ENCODE measurements around the gene C8A. TPM values are rescaled to one million over a fixed set of nuclear protein-coding genes. Genes with fewer than 3 reads are reported as not detected.

C8A gene
- total RNA-seq, 1 donor from 2014 or later, result not detected

DNA sequence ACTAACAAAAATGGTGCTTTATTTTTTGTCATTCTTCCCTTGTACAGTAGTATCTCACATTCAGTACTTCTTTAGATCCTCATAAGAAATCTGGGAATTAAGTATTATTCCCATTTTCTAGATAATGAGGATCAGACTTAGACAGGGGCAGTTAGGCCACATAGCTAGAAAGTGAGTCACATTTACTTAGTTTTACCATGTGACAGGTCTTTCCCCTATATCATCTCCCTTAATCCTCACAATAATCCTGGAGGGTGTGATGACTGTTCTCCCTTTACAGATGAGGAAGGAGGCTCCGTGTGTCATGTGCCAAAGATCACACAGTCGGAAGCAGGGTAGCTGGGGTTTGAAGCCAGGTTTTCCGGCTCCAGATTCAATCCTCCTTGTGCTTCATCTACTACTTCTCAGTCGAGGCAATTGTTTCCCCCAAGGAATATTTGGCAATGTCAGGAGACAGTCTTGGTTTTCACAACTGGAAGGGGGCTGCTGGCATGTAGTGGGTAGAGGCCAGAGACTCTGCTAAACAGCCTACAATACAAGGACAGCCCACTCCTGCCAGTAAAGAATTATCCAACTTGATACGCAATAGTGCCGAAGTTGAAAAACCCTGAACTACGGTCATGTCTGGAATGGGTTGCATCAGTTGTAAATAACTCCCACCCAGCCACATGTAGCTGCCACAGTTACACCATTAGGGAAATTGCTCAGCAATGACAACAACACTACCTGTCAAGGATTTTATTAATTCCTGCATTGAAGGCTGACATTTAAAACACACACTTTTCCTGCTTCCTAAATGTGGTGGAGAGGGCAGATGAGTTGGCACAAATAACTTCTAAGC is 56.7 kb downstream of the C8A start:
- Mint-ChIP-seq H3K4me3 (ENCODE audit: unreplicated experiment) (no peak overlapping the region), H3K27me3 (ENCODE audit: unreplicated experiment) (peaks cover 12% of the 10 kb centered on the region), H3K9me3 (ENCODE audit: unreplicated experiment) (no peaks in the 10 kb centered on the region), H3K4me1 (ENCODE audit: unreplicated experiment) (peaks cover 2% of the 10 kb centered on the region), H3K27ac (ENCODE audit: unreplicated experiment) (no peak overlapping the region), H3K36me3 (ENCODE audit: unreplicated experiment) (no peaks in the 10 kb centered on the region)
- TF ChIP-seq, protein P1, sequence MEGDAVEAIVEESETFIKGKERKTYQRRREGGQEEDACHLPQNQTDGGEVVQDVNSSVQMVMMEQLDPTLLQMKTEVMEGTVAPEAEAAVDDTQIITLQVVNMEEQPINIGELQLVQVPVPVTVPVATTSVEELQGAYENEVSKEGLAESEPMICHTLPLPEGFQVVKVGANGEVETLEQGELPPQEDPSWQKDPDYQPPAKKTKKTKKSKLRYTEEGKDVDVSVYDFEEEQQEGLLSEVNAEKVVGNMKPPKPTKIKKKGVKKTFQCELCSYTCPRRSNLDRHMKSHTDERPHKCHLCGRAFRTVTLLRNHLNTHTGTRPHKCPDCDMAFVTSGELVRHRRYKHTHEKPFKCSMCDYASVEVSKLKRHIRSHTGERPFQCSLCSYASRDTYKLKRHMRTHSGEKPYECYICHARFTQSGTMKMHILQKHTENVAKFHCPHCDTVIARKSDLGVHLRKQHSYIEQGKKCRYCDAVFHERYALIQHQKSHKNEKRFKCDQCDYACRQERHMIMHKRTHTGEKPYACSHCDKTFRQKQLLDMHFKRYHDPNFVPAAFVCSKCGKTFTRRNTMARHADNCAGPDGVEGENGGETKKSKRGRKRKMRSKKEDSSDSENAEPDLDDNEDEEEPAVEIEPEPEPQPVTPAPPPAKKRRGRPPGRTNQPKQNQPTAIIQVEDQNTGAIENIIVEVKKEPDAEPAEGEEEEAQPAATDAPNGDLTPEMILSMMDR (IDR thresholded peaks at IDR 0.05), result no peak
- no peak for DNase-seq (ENCODE audit: extremely low spot score, unreplicated experiment)

DNA sequence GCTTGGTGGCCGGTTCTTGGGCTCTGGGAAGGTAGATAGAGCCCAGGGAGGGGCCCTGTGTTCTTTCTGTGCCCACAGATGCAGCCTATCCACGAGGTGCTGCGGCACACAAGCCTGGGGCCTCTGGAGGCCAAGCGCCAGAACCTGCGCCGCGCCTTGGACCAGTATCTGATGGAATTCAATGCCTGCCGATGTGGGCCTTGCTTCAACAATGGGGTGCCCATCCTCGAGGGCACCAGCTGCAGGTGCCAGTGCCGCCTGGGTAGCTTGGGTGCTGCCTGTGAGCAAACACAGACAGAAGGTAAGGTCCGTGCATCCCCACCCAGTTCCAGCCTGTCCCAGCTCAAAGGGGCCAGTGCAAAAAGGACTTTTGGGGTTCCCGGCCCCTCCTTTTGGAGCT is 57.7 kb downstream of the C8A start:
- no peaks in the 10 kb centered on the region for H3K9me3 Mint-ChIP-seq (ENCODE audit: unreplicated experiment)
- DNase-seq (ENCODE audit: extremely low spot score, unreplicated experiment), result no peak

DNA sequence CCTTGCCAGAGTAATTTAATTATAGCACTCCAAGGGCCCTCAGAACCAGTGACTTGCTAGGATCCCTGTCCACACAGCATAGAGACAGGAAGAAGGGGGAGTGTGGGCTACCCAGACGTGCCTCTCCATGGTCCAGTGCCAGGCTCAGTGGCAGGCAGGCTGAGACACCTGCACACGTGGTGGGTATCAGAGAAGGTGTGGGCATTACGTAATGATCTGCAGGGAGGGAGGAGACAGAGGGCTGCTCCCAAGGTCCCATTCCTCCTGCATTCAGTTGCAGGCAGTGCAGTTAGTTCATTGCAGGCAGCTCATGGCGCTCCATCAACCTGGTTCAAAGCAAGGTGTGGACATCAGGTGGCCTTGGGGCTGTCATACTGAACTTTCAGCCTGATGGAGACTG is 61.4 kb downstream of the C8A start:
- no peak overlapping the region for H3K27ac Mint-ChIP-seq (ENCODE audit: unreplicated experiment)
- no peaks in the 10 kb centered on the region for H3K9me3 Mint-ChIP-seq (ENCODE audit: unreplicated experiment)
- H3K4me3 Mint-ChIP-seq (ENCODE audit: unreplicated experiment), result no peak overlapping the region
- no peak for DNase-seq (ENCODE audit: extremely low spot score, unreplicated experiment)
- H3K27me3 Mint-ChIP-seq (ENCODE audit: unreplicated experiment), result peaks cover 11% of the 10 kb centered on the region
- H3K4me1 Mint-ChIP-seq (ENCODE audit: unreplicated experiment), result no peaks in the 10 kb centered on the region
- TF ChIP-seq, protein P1 (IDR thresholded peaks at IDR 0.05), result no peak
- no peaks in the 10 kb centered on the region for H3K36me3 Mint-ChIP-seq (ENCODE audit: unreplicated experiment)

More for the DNA sequence above, 57.7 kb downstream of the C8A start:
- Mint-ChIP-seq H3K27ac (ENCODE audit: unreplicated experiment) (no peak overlapping the region), H3K27me3 (ENCODE audit: unreplicated experiment) (peaks cover 12% of the 10 kb centered on the region), H3K36me3 (ENCODE audit: unreplicated experiment) (no peaks in the 10 kb centered on the region), H3K4me3 (ENCODE audit: unreplicated experiment) (no peak overlapping the region), H3K4me1 (ENCODE audit: unreplicated experiment) (peaks cover 2% of the 10 kb centered on the region)
- TF ChIP-seq, protein P1 (IDR thresholded peaks at IDR 0.05), result no peak

DNA sequence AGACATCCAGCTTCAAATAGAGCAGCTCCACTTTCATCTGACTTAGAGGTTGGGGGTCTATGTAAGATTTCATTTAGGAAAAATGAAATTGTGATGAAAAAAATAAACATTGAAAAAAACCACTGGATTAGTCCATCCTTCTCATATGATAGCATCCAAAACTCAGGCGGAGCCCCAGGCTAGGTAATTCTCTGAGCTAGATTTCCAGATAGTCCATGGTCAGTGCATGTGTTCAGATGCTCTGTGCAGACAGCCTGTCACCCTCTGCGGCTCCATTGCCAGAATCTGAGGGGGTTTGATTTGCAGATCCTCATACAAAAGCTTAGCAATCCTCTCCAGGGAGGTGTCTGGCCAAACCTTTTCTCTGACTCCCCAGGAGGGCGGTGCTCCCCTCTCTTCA is 62.0 kb downstream of the C8A start:
- no peak for DNase-seq (ENCODE audit: extremely low spot score, unreplicated experiment)
- Mint-ChIP-seq H3K36me3 (ENCODE audit: unreplicated experiment) (no peaks in the 10 kb centered on the region), H3K27ac (ENCODE audit: unreplicated experiment) (no peak overlapping the region), H3K27me3 (ENCODE audit: unreplicated experiment) (peaks cover 17% of the 10 kb centered on the region), H3K4me1 (ENCODE audit: unreplicated experiment) (no peaks in the 10 kb centered on the region), H3K9me3 (ENCODE audit: unreplicated experiment) (no peaks in the 10 kb centered on the region), H3K4me3 (ENCODE audit: unreplicated experiment) (no peak overlapping the region)
- TF ChIP-seq, protein P1 (IDR thresholded peaks at IDR 0.05), result no peak

DNA sequence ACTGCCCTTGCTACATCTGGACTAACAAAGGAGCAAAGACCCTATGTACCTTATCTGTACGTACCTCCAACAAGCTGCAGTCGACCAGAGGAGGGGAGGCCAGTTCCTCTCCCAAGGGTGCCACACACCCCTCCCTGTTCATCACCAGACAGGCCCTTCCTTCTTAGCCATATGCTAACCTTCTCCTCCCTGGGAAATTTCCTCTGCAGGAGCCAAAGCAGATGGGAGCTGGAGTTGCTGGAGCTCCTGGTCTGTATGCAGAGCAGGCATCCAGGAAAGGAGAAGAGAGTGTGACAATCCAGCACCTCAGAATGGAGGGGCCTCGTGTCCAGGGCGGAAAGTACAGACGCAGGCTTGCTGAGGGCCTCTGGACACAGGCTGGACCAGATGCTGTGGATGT is 62.8 kb downstream of the C8A start:
- DNase-seq (ENCODE audit: extremely low spot score, unreplicated experiment), result no peak
- peaks cover 17% of the 10 kb centered on the region for H3K27me3 Mint-ChIP-seq (ENCODE audit: unreplicated experiment)
- H3K9me3 Mint-ChIP-seq (ENCODE audit: unreplicated experiment), result no peaks in the 10 kb centered on the region
- H3K4me3 Mint-ChIP-seq (ENCODE audit: unreplicated experiment), result no peak overlapping the region
- TF ChIP-seq, protein P1 (IDR thresholded peaks at IDR 0.05), result no peak
- H3K4me1 Mint-ChIP-seq (ENCODE audit: unreplicated experiment), result no peaks in the 10 kb centered on the region
- no peaks in the 10 kb centered on the region for H3K36me3 Mint-ChIP-seq (ENCODE audit: unreplicated experiment)
- no peak overlapping the region for H3K27ac Mint-ChIP-seq (ENCODE audit: unreplicated experiment)
